Kidney (tissue), 14 donors: ENCODE data around the gene UBE3B. TPM values are rescaled to one million over a fixed set of nuclear protein-coding genes. Genes with fewer than 3 reads are reported as not detected.

Source experiments
- DNase-seq, 5 donors: peaks; one replicate each; pipeline ENCODE4 v3.0.0-alpha.2; 2013 to 2020
- FAIRE-seq: peaks from 2 replicates; lab custom pipeline; 2012; peaks lifted over from hg19 to GRCh38; lab: Jason Lieb, UNC
- H3K27ac ChIP-seq, 2 donors: one replicate each; pipeline ENCODE4 v1.7.0; 2013; ENCODE audit warnings: low read depth in 2 of 2, low read length in 2 of 2, inconsistent platforms in 1 of 2
- H3K27me3 ChIP-seq: one replicate; pipeline ENCODE4 v1.7.1; 2013; ENCODE audit warnings: low read length, inconsistent platforms; ENCODE audit not compliant: control insufficient read depth, insufficient read depth
- H3K36me3 ChIP-seq, 3 donors: one replicate each; pipeline versions ENCODE4 v1.7.0 to v1.7.1; 2013; ENCODE audit warnings: low read length in 3 of 3, control low read depth in 1 of 3, inconsistent platforms in 1 of 3; ENCODE audit not compliant: insufficient read depth in 3 of 3, control insufficient read depth in 2 of 3
- H3K4me1 ChIP-seq, 3 donors: one replicate each; pipeline versions ENCODE4 v1.7.0 to v1.7.1; 2013; ENCODE audit warnings: low read length in 3 of 3, inconsistent platforms in 1 of 3, low read depth in 1 of 3; ENCODE audit not compliant: control insufficient read depth in 2 of 3, insufficient read depth in 2 of 3
- H3K4me3 ChIP-seq, 3 donors: one replicate each; pipeline versions ENCODE4 v1.7.0 to v1.8.1; 2013; ENCODE audit warnings: low read length in 3 of 3, control low read depth in 1 of 3, inconsistent platforms in 1 of 3
- H3K9ac ChIP-seq, 3 donors: one replicate each; pipeline versions ENCODE4 v1.7.0 to v1.7.1; 2013; ENCODE audit warnings: low read length in 3 of 3, control low read depth in 1 of 3, inconsistent platforms in 1 of 3
- H3K9me3 ChIP-seq, 3 donors: one replicate each; pipeline versions ENCODE4 v1.7.0 to v1.7.1; 2013; ENCODE audit warnings: low read length in 3 of 3, control low read depth in 1 of 3, inconsistent platforms in 1 of 3; ENCODE audit not compliant: control insufficient read depth in 2 of 3, insufficient read depth in 1 of 3
- intact Hi-C: fragments of 100-400 bp; cut with DNase I; formaldehyde crosslinking; loops from one replicate; pipeline ENCODE4 v1.11.1; 2022
- polyA plus RNA-seq: library from polyadenylated mRNA; stranded (reverse); fragments of 350-450 nt; fragmentation: Illumina TruSeq; extraction: RNeasy Lipid Tissue Mini Kit (QIAGEN cat#74804); gene quantifications from one replicate; pipeline ENCODE4 v1.2.3, GENCODE V29; 2014; ENCODE audit warnings: low read depth, low replicate concordance; ENCODE audit not compliant: insufficient read depth
- total RNA-seq: library from RNA; stranded (reverse); fragmentation: NEBNext Ultra II Directional; extraction: Animal tissue kit (Norgen Biotek cat#: 25700); gene quantifications from one replicate; pipeline ENCODE4 v1.2.1, GENCODE V29; 2021
- TF ChIP-seq, protein P1 (sequence below): IDR thresholded peaks from 3 replicates; pipeline ENCODE4 v1.5.1; 2012; ENCODE audit warnings: mild to moderate bottlenecking, moderate library complexity, borderline replicate concordance; ENCODE audit not compliant: insufficient read depth; ENCODE audit errors: extremely low read depth
- donor health status: control.
- donor health status: control.
- donor health status: control.
- donor health status: control.
- donor health status: control.
- donor health status: DM: yes; HTN: yes; CAD: no.
- donor health status: Normal renal cell carcinoma (clear cell type).

Gene UBE3B
- total and polyA plus RNA-seq, 2 donors from 2014 or later, result 13.9 to 44.3 TPM

GRCh38 chr12:109529691-109530640 lies 52.5 kb downstream of the UBE3B start:
- no peaks in the 10 kb centered on the region for H3K27me3 ChIP-seq
- H3K27ac ChIP-seq, result no peak overlapping the region
- no peaks in the 10 kb centered on the region for H3K4me1 ChIP-seq
- no peak for FAIRE-seq
- no peak overlapping the region for H3K4me3 ChIP-seq
- peak in 1 of 5 donors; percentile 46 for DNase-seq
- no peak overlapping the region for H3K9ac ChIP-seq
- intact Hi-C loops, result loop anchor here (10.0 kb wide), 1 partner anchor 245 kb away; no protein-coding TSS in a partner anchor
- TF ChIP-seq, protein P1, sequence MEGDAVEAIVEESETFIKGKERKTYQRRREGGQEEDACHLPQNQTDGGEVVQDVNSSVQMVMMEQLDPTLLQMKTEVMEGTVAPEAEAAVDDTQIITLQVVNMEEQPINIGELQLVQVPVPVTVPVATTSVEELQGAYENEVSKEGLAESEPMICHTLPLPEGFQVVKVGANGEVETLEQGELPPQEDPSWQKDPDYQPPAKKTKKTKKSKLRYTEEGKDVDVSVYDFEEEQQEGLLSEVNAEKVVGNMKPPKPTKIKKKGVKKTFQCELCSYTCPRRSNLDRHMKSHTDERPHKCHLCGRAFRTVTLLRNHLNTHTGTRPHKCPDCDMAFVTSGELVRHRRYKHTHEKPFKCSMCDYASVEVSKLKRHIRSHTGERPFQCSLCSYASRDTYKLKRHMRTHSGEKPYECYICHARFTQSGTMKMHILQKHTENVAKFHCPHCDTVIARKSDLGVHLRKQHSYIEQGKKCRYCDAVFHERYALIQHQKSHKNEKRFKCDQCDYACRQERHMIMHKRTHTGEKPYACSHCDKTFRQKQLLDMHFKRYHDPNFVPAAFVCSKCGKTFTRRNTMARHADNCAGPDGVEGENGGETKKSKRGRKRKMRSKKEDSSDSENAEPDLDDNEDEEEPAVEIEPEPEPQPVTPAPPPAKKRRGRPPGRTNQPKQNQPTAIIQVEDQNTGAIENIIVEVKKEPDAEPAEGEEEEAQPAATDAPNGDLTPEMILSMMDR, result no peak
- H3K9me3 ChIP-seq, result no peaks in the 10 kb centered on the region
- peaks cover 0 to 57% (median 23%) of the 10 kb centered on the region in 3 donors for H3K36me3 ChIP-seq

DNA sequence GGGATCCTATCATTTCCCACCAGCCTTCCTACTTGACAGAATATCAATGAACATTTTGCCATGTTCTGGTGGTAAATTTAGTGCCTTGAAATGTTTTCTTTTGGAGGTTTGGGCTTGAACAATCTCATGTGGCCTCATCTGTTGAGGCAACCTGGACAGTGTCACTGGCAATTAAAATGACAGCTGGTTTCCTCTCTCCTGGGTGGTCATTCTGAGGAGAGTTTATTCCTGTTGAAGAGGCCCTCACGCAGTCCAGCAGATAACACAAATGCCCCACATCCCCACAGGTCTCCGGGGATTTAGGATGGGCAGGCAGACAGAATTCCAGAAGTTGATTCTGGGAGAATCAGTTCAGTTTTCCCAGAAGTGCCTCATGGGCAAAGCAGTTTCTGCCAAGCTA lies 54.0 kb downstream of the UBE3B start:
- Histone ChIP-seq H3K4me3 (no peak overlapping the region), H3K27ac (no peak overlapping the region), H3K9ac (no peak overlapping the region), H3K9me3 (no peaks in the 10 kb centered on the region), H3K4me1 (no peaks in the 10 kb centered on the region), H3K36me3 (peaks cover 0 to 55% (median 19%) of the 10 kb centered on the region in 3 donors), H3K27me3 (no peaks in the 10 kb centered on the region)
- DNase-seq (peak in 1 of 5 donors; percentile 30), FAIRE-seq (no peak)
- TF ChIP-seq, protein P1, result no peak
- intact Hi-C loops, result no loop called here

DNA sequence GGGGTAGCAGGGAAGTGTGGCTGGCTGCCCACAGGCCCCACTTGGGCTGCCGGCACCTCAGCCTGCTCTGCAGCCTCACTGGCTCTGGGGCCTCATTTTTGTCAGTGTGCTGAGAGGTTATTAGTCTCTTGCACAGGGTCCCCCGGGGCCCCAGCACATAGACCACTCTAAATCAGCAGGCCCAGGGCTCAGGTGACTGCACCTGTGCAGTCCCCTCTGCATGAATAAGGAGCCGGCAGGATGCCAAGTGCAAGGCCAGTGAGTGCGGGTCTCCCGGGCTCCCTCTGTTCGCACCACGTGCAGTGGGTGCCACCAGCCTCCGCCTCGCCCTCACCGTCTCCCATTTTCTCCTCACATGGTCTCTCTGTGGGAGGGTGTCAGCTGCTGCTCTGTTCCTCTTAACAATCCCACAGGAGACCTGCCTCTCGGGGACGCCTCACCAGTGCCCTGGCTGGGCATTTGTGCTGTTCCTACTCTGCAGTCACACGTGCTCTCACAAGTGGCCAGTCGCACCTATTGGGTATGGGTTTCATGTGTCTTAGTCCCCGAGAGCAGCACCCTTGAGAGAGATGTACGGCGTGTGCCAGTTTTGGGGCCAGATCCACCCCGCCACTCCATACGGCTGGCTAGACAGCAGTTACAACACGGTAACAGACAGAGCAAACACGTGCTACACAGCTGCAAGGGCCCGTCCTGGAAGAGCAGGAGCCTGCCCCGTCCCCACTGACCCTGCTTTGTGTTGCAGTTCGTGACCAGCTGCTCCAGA lies 55.5 kb downstream of the UBE3B start:
- Histone ChIP-seq H3K4me3 (no peak overlapping the region), H3K27ac (no peak overlapping the region), H3K4me1 (no peaks in the 10 kb centered on the region), H3K9ac (no peak overlapping the region), H3K36me3 (peaks cover 0 to 44% (median 12%) of the 10 kb centered on the region in 3 donors), H3K9me3 (no peaks in the 10 kb centered on the region), H3K27me3 (no peaks in the 10 kb centered on the region)
- FAIRE-seq (no peak), DNase-seq (peak in 1 of 5 donors; percentile 53)
- intact Hi-C loops, result no loop called here
- TF ChIP-seq, protein P1, result no peak
